Fibroblast of pulmonary artery (primary cell): ENCODE data around the gene ZDHHC18.

Source experiments
- DNase-seq: peaks from one replicate; pipeline ENCODE4 v3.0.0-alpha.2; 2010; ENCODE audit warnings: low read depth
- H3K4me3 ChIP-seq: replicated peaks from 2 replicates; pipeline ENCODE4 v1.5.1; 2011; ENCODE audit warnings: low read depth, mild to moderate bottlenecking, control low read depth, low read length, moderate library complexity
- CTCF ChIP-seq: IDR thresholded peaks from 2 replicates; pipeline ENCODE4 v1.5.1; 2011; ENCODE audit warnings: mild to moderate bottlenecking, control low read depth, low read length, inconsistent platforms; ENCODE audit errors: missing control alignments

The ZDHHC18 gene

GRCh38 chr1:26826261-26827105 lies at the start of gene ZDHHC18:
TSS of gene ZDHHC18 (plus strand) at chr1:26826688. CDS start at chr1:26826805, 117 bp downstream.
- no peak for TF ChIP-seq CTCF
- DNase-seq, result peak; percentile 49
- H3K4me3 ChIP-seq, result peak within 1 kb of the TSS; percentile 67

- no peak for TF ChIP-seq CTCF
- H3K4me3 ChIP-seq, result no peak overlapping the region
- no peak for DNase-seq
Measured at GRCh38 chr1:26779098-26779668, 47.3 kb upstream of the ZDHHC18 start.

- no peak for TF ChIP-seq CTCF
- no peak overlapping the region for H3K4me3 ChIP-seq
- DNase-seq, result no peak
Measured at GRCh38 chr1:26780344-26780957, 46.0 kb upstream of the ZDHHC18 start.

- H3K4me3 ChIP-seq, result no peak overlapping the region
- no peak for TF ChIP-seq CTCF
- no peak for DNase-seq
Measured at GRCh38 chr1:26781206-26781825, 45.2 kb upstream of the ZDHHC18 start.

- DNase-seq, result no peak
- H3K4me3 ChIP-seq, result no peak overlapping the region
- TF ChIP-seq CTCF, result no peak
Measured at GRCh38 chr1:26782521-26783212, 43.8 kb upstream of the ZDHHC18 start.

GRCh38 chr1:26783646-26784022 lies 42.9 kb upstream of the ZDHHC18 start:
- no peak for DNase-seq
- no peak for TF ChIP-seq CTCF
- no peak overlapping the region for H3K4me3 ChIP-seq
